Right lobe of liver (tissue), 6 donors: ENCODE measurements around the gene HCLS1. TPM values are rescaled to one million over a fixed set of nuclear protein-coding genes. Genes with fewer than 3 reads are reported as not detected.
A peak's percentile ranks its signal among the peaks of the same experiment; 100 is the strongest.

Experiments
- ATAC-seq, 4 donors: fragments of 200-7000 bp; cut with Tn5 transposase; one replicate each; pipeline ENCODE4 v1.9.1; 2020; ENCODE audit warnings: mild to moderate bottlenecking in 4 of 4, moderate library complexity in 4 of 4
- DNase-seq, 3 donors: peaks; one replicate each; pipeline ENCODE4 v3.0.0-alpha.2; 2020
- H3K27ac ChIP-seq, 3 donors: fragments of 200-600 bp; one replicate each; pipeline ENCODE4 v1.8.0; 2022
- H3K27me3 ChIP-seq, 2 donors: fragments of 200-600 bp; one replicate each; pipeline ENCODE4 v1.8.0; 2022
- H3K36me3 ChIP-seq, 4 donors: fragments of 200-600 bp; sonication (generic) in 1 of 4; one replicate each; pipeline versions ENCODE4 v1.5.1 to v1.8.0; 2017 to 2022; ENCODE audit warnings: control low read depth in 1 of 4
- H3K4me1 ChIP-seq, 4 donors: fragments of 200-600 bp; sonication (generic) in 1 of 4; one replicate each; pipeline versions ENCODE4 v1.5.1 to v1.8.0; 2017 to 2022; ENCODE audit warnings: control low read depth in 1 of 4
- H3K4me3 ChIP-seq, 3 donors: fragments of 200-600 bp; one replicate each; pipeline ENCODE4 v1.8.0; 2022
- H3K9me3 ChIP-seq, 4 donors: fragments of 200-600 bp; sonication (generic) in 1 of 4; one replicate each; pipeline versions ENCODE4 v1.5.1 to v1.8.0; 2017 to 2022; ENCODE audit warnings: control low read depth in 1 of 4
- POLR2A ChIP-seq: fragments of 450-650 bp; IDR thresholded peaks from one replicate; pipeline ENCODE4 v1.6.1; 2017; ENCODE audit warnings: antibody characterized with exemption, mild to moderate bottlenecking
- WGBS: methylation state at CpG from one replicate; pipeline ENCODE4 v1.1.6; 2018; ENCODE audit warnings: low coverage, low lambda C conversion rate; ENCODE audit not compliant: insufficient coverage; ENCODE audit errors: missing lambda C conversion rate; 5-methylcytosine and 5-hydroxymethylcytosine counted together
- intact Hi-C, 2 donors: fragments of 100-400 bp; cut with DNase I; formaldehyde crosslinking; loops; one replicate each; pipeline versions ENCODE4 v1.11.2 to v1.14.1; 2022
- total RNA-seq, 6 experiments: library from RNA; depleted of rRNA in 2 of 6; stranded (reverse); fragments of >200 nt in 2 of 6; fragmentation: NEBNext Ultra II Directional in 3 of 6; extraction: Animal tissue kit (Norgen Biotek cat#: 25700) in 3 of 6; gene quantifications; one replicate each; pipeline versions ENCODE4 v1.1.0 to v1.2.4, GENCODE V29; 2016 to 2023
- TF ChIP-seq, protein P1 (sequence below), 4 donors: fragments of 200-600 bp in 3 of 4; fragments of 450-650 bp in 1 of 4; IDR thresholded peaks; one replicate each; pipeline versions ENCODE4 v1.5.1 to v1.8.0; 2016 to 2022; ENCODE audit warnings: antibody characterized with exemption in 4 of 4, mild to moderate bottlenecking in 2 of 4
- donor health status: DM: no; HTN: yes; CAD: no.
- donor health status: DM: no; HTN: no; CAD: no.
- donor health status: DM: no; HTN: no; CAD: no.
- donor health status: DM: no; HTN: yes; CAD: no.
- donor health status: DM: no; HTN: yes; CAD: no.

HCLS1 gene
- total RNA-seq, 6 experiments from 2014 or later, result 13.7 to 20.4 (median 16.9) TPM

DNA sequence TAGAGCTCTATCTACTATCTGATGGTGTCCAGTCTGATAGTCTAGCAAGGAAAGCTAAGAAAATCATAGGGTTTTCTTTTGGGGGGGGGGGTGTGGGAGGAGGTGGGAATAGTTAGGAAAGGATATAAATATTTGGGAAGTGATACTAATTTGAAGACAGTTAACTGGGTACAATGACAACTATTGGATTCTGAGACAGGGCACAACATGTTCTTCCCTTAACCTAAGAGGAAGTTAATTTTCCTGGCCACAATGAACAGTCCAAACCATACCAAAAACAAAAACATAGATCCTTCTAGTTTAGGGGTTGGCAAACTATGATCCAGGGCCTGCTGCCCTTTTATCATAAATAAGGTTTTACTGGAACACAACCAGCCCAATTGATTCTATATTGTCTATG lies 10.0 kb upstream of the HCLS1 start:
- TF ChIP-seq POLR2A, result no peak
- TF ChIP-seq, protein P1, sequence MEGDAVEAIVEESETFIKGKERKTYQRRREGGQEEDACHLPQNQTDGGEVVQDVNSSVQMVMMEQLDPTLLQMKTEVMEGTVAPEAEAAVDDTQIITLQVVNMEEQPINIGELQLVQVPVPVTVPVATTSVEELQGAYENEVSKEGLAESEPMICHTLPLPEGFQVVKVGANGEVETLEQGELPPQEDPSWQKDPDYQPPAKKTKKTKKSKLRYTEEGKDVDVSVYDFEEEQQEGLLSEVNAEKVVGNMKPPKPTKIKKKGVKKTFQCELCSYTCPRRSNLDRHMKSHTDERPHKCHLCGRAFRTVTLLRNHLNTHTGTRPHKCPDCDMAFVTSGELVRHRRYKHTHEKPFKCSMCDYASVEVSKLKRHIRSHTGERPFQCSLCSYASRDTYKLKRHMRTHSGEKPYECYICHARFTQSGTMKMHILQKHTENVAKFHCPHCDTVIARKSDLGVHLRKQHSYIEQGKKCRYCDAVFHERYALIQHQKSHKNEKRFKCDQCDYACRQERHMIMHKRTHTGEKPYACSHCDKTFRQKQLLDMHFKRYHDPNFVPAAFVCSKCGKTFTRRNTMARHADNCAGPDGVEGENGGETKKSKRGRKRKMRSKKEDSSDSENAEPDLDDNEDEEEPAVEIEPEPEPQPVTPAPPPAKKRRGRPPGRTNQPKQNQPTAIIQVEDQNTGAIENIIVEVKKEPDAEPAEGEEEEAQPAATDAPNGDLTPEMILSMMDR (IDR thresholded peaks at IDR 0.05), result no peak
- peaks cover 0 to 72% (median 26%) of the 10 kb centered on the region in 4 donors for H3K36me3 ChIP-seq
- H3K9me3 ChIP-seq, result no peaks in the 10 kb centered on the region
- H3K4me3 ChIP-seq, result no peak overlapping the region
- no peak for DNase-seq
- H3K27me3 ChIP-seq, result no peaks in the 10 kb centered on the region
- no peak overlapping the region for H3K27ac ChIP-seq
- no peaks in the 10 kb centered on the region for H3K4me1 ChIP-seq
- intact Hi-C loops, result no loop called here
- ATAC-seq, result peak in 2 of 4 donors; percentile 40 to 47

GRCh38 chr3:121667333-121667732 lies 6.6 kb upstream of the HCLS1 start:
- intact Hi-C loops, result no loop called here
- Histone ChIP-seq H3K36me3 (peaks cover 0 to 72% (median 33%) of the 10 kb centered on the region in 4 donors), H3K4me1 (no peaks in the 10 kb centered on the region), H3K4me3 (no peak overlapping the region), H3K27me3 (no peaks in the 10 kb centered on the region), H3K9me3 (no peaks in the 10 kb centered on the region), H3K27ac (no peak overlapping the region)
- TF ChIP-seq, protein P1 (IDR thresholded peaks at IDR 0.05), result no peak
- no peak for TF ChIP-seq POLR2A
- DNase-seq (no peak), ATAC-seq (peak; percentile 31 to 51 (median 41))
- 71% methylated on average over 4 of the region's 4 CpGs for WGBS

DNA sequence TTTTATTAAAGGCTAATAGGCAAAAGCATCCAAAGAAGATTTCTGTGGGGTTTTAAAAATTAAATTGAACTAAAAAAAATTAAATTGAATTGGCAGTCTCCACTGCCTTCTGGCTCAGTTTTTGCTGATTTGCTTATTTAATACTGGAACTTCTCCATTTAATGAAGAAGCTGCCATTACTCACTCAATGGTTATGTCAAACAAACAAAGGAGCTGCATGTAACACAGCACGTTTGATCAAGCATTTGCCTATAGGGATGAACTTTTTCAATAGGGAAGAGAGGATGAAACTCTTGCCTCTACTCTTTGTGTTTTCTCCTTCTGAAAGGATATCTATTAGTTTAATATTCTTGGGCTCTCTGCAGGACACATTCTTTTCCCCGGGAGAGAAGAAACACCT lies 4.8 kb upstream of the HCLS1 start:
- ATAC-seq, result no peak
- no peaks in the 10 kb centered on the region for H3K4me1 ChIP-seq
- H3K4me3 ChIP-seq, result no peak overlapping the region
- no peaks in the 10 kb centered on the region for H3K27me3 ChIP-seq
- DNase-seq, result no peak
- WGBS, result 86% methylated on average over 2 of the region's 2 CpGs
- intact Hi-C loops, result no loop called here
- TF ChIP-seq POLR2A, result no peak
- TF ChIP-seq, protein P1 (IDR thresholded peaks at IDR 0.05), result no peak
- no peak overlapping the region for H3K27ac ChIP-seq
- peaks cover 0 to 64% (median 29%) of the 10 kb centered on the region in 4 donors for H3K36me3 ChIP-seq
- no peaks in the 10 kb centered on the region for H3K9me3 ChIP-seq

DNA sequence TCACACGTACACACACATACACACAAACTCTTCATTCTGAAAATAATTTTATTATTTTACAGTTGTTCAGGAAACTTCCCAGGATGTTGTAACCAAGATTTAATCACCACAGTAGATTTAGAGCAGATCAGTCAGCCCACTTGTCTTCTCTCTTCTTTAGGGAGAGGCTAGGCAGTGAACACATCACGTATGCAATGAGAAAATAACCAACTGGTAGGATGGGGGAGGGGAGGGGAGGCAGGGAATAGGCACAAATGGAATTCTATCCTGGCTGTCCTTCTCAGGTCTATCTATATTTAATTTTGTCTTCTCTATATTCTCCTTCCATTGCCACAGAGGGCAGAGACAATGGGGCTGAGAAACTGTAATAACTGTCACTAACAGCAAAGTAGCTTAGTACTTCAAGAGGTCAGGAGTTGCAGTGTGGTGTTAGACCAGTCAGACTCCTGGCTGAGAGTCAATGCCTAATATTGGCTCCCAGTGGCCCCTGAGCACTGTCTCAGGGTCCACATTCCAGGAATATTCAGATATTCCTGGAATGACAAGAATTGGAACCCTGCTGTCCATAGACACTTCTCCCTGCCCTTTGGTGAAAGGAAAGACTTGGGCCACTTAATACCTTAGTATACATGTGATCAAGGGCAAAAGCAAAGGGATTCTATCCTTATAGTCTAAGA lies 2.6 kb upstream of the HCLS1 start:
- intact Hi-C loops, result no loop called here
- no peak for TF ChIP-seq POLR2A
- TF ChIP-seq, protein P1 (IDR thresholded peaks at IDR 0.05), result no peak
- no peaks in the 10 kb centered on the region for H3K9me3 ChIP-seq
- ATAC-seq (no peak), DNase-seq (no peak)
- no peaks in the 10 kb centered on the region for H3K4me1 ChIP-seq
- no peak overlapping the region for H3K4me3 ChIP-seq
- peaks cover 0 to 54% (median 29%) of the 10 kb centered on the region in 4 donors for H3K36me3 ChIP-seq
- 69% methylated on average over 2 of the region's 2 CpGs for WGBS
- no peak overlapping the region for H3K27ac ChIP-seq
- no peaks in the 10 kb centered on the region for H3K27me3 ChIP-seq

DNA sequence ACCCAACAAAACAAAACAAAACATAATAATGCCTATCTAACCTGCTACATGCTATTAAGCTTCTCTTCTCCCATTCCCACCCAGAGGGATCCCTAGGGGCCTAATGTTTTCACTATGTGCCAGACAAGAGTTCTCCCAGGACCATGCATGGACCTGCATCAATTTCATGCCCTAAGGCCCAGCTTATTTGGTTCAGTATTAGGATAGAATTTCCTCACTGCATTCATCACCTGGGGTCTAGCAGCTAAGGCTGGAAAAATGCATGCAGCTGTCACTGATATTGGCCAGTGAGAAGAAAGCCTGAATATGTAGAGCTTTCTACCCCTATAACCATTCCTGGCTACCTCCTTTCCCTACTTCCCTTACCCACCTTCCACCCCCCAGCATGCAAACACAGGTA lies 2.0 kb upstream of the HCLS1 start:
- intact Hi-C loops, result no loop called here
- Histone ChIP-seq H3K4me3 (no peak overlapping the region), H3K36me3 (peaks cover 0 to 48% (median 27%) of the 10 kb centered on the region in 4 donors), H3K27me3 (no peaks in the 10 kb centered on the region), H3K4me1 (no peaks in the 10 kb centered on the region), H3K27ac (no peak overlapping the region), H3K9me3 (no peaks in the 10 kb centered on the region)
- TF ChIP-seq POLR2A, result no peak
- ATAC-seq (no peak), DNase-seq (no peak)
